Effector memory CD8-positive, alpha-beta T cell (primary cell): ENCODE measurements around the gene LZTS3.
A peak's percentile ranks its signal among the peaks of the same experiment; 100 is the strongest.
"Not testable (repeated sequence)": the region's sequence is repeated elsewhere in the genome, so short reads cannot be mapped to it uniquely, and the experiment has no call there.

Experiments
- ATAC-seq: fragments of 150-1000 bp; cut with Tn5 transposase; replicated peaks from 2 replicates; pipeline ENCODE4 v1.10.0; 2021; ENCODE audit warnings: mild to moderate bottlenecking, moderate library complexity
- DNase-seq, 3 experiments: peaks; one replicate each; pipeline ENCODE4 v3.0.0; 2021
- H3K27ac Mint-ChIP-seq, 2 donors: one replicate each; pipeline ENCODE4 v1.8.0; 2022; ENCODE audit warnings: mild to moderate bottlenecking in 2 of 2, mixed read lengths in 2 of 2, moderate library complexity in 2 of 2
- H3K27me3 Mint-ChIP-seq, 2 donors: one replicate each; pipeline ENCODE4 v1.8.0; 2022; ENCODE audit warnings: mixed read lengths in 2 of 2
- H3K36me3 Mint-ChIP-seq: one replicate; pipeline ENCODE4 v1.8.0; 2022; ENCODE audit warnings: mild to moderate bottlenecking, moderate library complexity, mixed read lengths; ENCODE audit not compliant: insufficient read depth
- H3K4me1 Mint-ChIP-seq, 2 donors: one replicate each; pipeline ENCODE4 v1.8.0; 2022; ENCODE audit warnings: low read depth in 2 of 2, mixed read lengths in 2 of 2
- H3K4me3 Mint-ChIP-seq, 2 donors: one replicate each; pipeline ENCODE4 v1.8.0; 2022; ENCODE audit warnings: mild to moderate bottlenecking in 2 of 2, mixed read lengths in 2 of 2, moderate library complexity in 2 of 2
- H3K9me3 Mint-ChIP-seq, 2 donors: one replicate each; pipeline ENCODE4 v1.8.0; 2022; ENCODE audit warnings: mixed read lengths in 2 of 2
- total RNA-seq, 9 experiments: gene quantifications; one replicate each; lab custom pipeline; 2026; lab: John Stamatoyannopoulos, UW

Gene LZTS3
- total RNA-seq, result 1.5 to 19.9 (median 5.9) reads per million in 9 experiments

- H3K36me3 Mint-ChIP-seq, result peaks cover 22% of the 10 kb centered on the region
- no peaks in the 10 kb centered on the region for H3K9me3 Mint-ChIP-seq
- peaks cover 20 to 56% of the 10 kb centered on the region in 2 donors for H3K27me3 Mint-ChIP-seq
- peaks cover 7 to 11% of the 10 kb centered on the region in 2 donors for H3K4me1 Mint-ChIP-seq
- DNase-seq, result peak; percentile 86 to 91 (median 90)
- peak within 1 kb of the TSS; percentile 86 for H3K4me3 Mint-ChIP-seq
- peak; percentile 89 for ATAC-seq
- H3K27ac Mint-ChIP-seq, result peak within 1 kb of the TSS; percentile 67 to 89
These were observed at the start of gene LZTS3 for GRCh38 chr20:3172933-3173609. Gene LZTS3, minus strand, starts transcription at chr20:3173549. Its CDS starts 6,386 bp downstream, at chr20:3167163.

- no peak overlapping the region for H3K27ac Mint-ChIP-seq
- H3K27me3 Mint-ChIP-seq, result no peaks in the 10 kb centered on the region
- ATAC-seq (no peak), DNase-seq (no peak)
- H3K36me3 Mint-ChIP-seq, result peaks cover 26% of the 10 kb centered on the region
- H3K9me3 Mint-ChIP-seq, result no peaks in the 10 kb centered on the region
- no peak overlapping the region for H3K4me3 Mint-ChIP-seq
- H3K4me1 Mint-ChIP-seq, result no peaks in the 10 kb centered on the region
These were observed 48.3 kb upstream of the LZTS3 start for GRCh38 chr20:3221398-3222226.

GRCh38 chr20:3218307-3218988 lies 45.1 kb upstream of the LZTS3 start:
- peak; percentile 97 for ATAC-seq
- Mint-ChIP-seq H3K27ac (no peak overlapping the region), H3K27me3 (no peaks in the 10 kb centered on the region), H3K4me3 (no peak overlapping the region), H3K4me1 (peaks cover 0 to 2% of the 10 kb centered on the region in 2 donors), H3K9me3 (no peaks in the 10 kb centered on the region), H3K36me3 (peaks cover 39% of the 10 kb centered on the region)
- DNase-seq, result peak; percentile 70 to 74 (median 73)

- not testable (repeated sequence) for DNase-seq, H3K4me3 Mint-ChIP-seq, H3K27ac Mint-ChIP-seq, H3K9me3 Mint-ChIP-seq, H3K4me1 Mint-ChIP-seq, ATAC-seq, H3K27me3 Mint-ChIP-seq
- H3K36me3 Mint-ChIP-seq, result peaks cover 29% of the 10 kb centered on the region
These were observed 42.1 kb upstream of the LZTS3 start for GRCh38 chr20:3215359-3215917.

- H3K4me3 Mint-ChIP-seq, result no peak overlapping the region
- ATAC-seq (no peak), DNase-seq (no peak)
- H3K27ac Mint-ChIP-seq, result peak overlapping the region in 1 of 2 donors; percentile 14
- H3K4me1 Mint-ChIP-seq, result peaks cover 19 to 23% of the 10 kb centered on the region in 2 donors
- no peaks in the 10 kb centered on the region for H3K9me3 Mint-ChIP-seq
- no peaks in the 10 kb centered on the region for H3K27me3 Mint-ChIP-seq
- H3K36me3 Mint-ChIP-seq, result peaks cover 36% of the 10 kb centered on the region
These were observed 39.9 kb upstream of the LZTS3 start for GRCh38 chr20:3213226-3213625.

- Mint-ChIP-seq H3K4me1 (peaks cover 19 to 23% of the 10 kb centered on the region in 2 donors), H3K9me3 (no peaks in the 10 kb centered on the region), H3K36me3 (peaks cover 29% of the 10 kb centered on the region), H3K27ac (peak overlapping the region; percentile 90 to 100), H3K4me3 (peak overlapping the region; percentile 83 to 100), H3K27me3 (no peaks in the 10 kb centered on the region)
- DNase-seq (no peak), ATAC-seq (no peak)
These were observed 37.0 kb upstream of the LZTS3 start for GRCh38 chr20:3210346-3210745.

GRCh38 chr20:3209946-3210317 lies 36.6 kb upstream of the LZTS3 start:
- Mint-ChIP-seq H3K27me3 (no peaks in the 10 kb centered on the region), H3K4me1 (peaks cover 19 to 23% of the 10 kb centered on the region in 2 donors), H3K9me3 (no peaks in the 10 kb centered on the region), H3K27ac (peak overlapping the region; percentile 90 to 100), H3K36me3 (peaks cover 24% of the 10 kb centered on the region), H3K4me3 (peak overlapping the region; percentile 83 to 100)
- ATAC-seq (peak; percentile 25), DNase-seq (no peak)

- no peaks in the 10 kb centered on the region for H3K9me3 Mint-ChIP-seq
- ATAC-seq (peak; percentile 39), DNase-seq (peak; percentile 28 to 36 (median 28))
- peak within 1 kb of the TSS; percentile 83 to 100 for H3K4me3 Mint-ChIP-seq
- H3K27me3 Mint-ChIP-seq, result no peaks in the 10 kb centered on the region
- H3K27ac Mint-ChIP-seq, result peak within 1 kb of the TSS; percentile 90 to 100
- peaks cover 23 to 25% of the 10 kb centered on the region in 2 donors for H3K4me1 Mint-ChIP-seq
- peaks cover 23% of the 10 kb centered on the region for H3K36me3 Mint-ChIP-seq
These were observed 36.1 kb upstream of the LZTS3 start, which contains the start of gene ITPA for GRCh38 chr20:3209257-3209945. Gene ITPA, plus strand, starts transcription at chr20:3209498. Its CDS starts 54 bp downstream, at chr20:3209552.

- ATAC-seq, result peak; percentile 3
- peak overlapping the region; percentile 83 to 100 for H3K4me3 Mint-ChIP-seq
- H3K4me1 Mint-ChIP-seq, result peaks cover 27 to 29% of the 10 kb centered on the region in 2 donors
- DNase-seq, result no peak
- H3K27ac Mint-ChIP-seq, result peak overlapping the region; percentile 90 to 100
- H3K36me3 Mint-ChIP-seq, result peaks cover 29% of the 10 kb centered on the region
- H3K27me3 Mint-ChIP-seq, result no peaks in the 10 kb centered on the region
- H3K9me3 Mint-ChIP-seq, result no peaks in the 10 kb centered on the region
These were observed 35.5 kb upstream of the LZTS3 start for GRCh38 chr20:3208786-3209256.

GRCh38 chr20:3204124-3204794 lies 30.9 kb upstream of the LZTS3 start, which contains the start of gene DDRGK1:
Gene DDRGK1, minus strand, starts transcription at chr20:3204682. Its CDS starts 55 bp downstream, at chr20:3204627.
- Mint-ChIP-seq H3K4me1 (peaks cover 21 to 28% of the 10 kb centered on the region in 2 donors), H3K4me3 (peak within 1 kb of the TSS; percentile 98 to 99), H3K27me3 (no peaks in the 10 kb centered on the region), H3K27ac (peak within 1 kb of the TSS; percentile 96 to 99), H3K36me3 (peaks cover 50% of the 10 kb centered on the region), H3K9me3 (no peaks in the 10 kb centered on the region)
- peak; percentile 90 to 95 (median 92) for DNase-seq
- peak; percentile 84 for ATAC-seq

GRCh38 chr20:3203315-3204123 lies 30.2 kb upstream of the LZTS3 start:
- peak; percentile 12 to 50 (median 17) for DNase-seq
- peak overlapping the region; percentile 96 to 99 for H3K27ac Mint-ChIP-seq
- peaks cover 16 to 29% of the 10 kb centered on the region in 2 donors for H3K4me1 Mint-ChIP-seq
- ATAC-seq, result peak; percentile 27
- peaks cover 52% of the 10 kb centered on the region for H3K36me3 Mint-ChIP-seq
- no peaks in the 10 kb centered on the region for H3K27me3 Mint-ChIP-seq
- no peaks in the 10 kb centered on the region for H3K9me3 Mint-ChIP-seq
- H3K4me3 Mint-ChIP-seq, result peak overlapping the region; percentile 98 to 99
